NCI-H748 (cell line): ENCODE data around the gene CBLL1.

Source experiments
- DNase-seq: peaks from one replicate; lab custom pipeline; 2025; ENCODE audit not compliant: unreplicated experiment; lab: John Stamatoyannopoulos, UW

CBLL1 gene

GRCh38 chr7:107742678-107743566 lies 1.0 kb upstream of the CBLL1 start:
- peak; percentile 90 for DNase-seq

GRCh38 chr7:107744345-107744750 lies 406 bp downstream of the CBLL1 start:
- DNase-seq: no peak

GRCh38 chr7:107746006-107746405 lies 2.1 kb downstream of the CBLL1 start:
- DNase-seq: no peak

- DNase-seq: no peak
Observed at GRCh38 chr7:107751113-107751512, 7.2 kb downstream of the CBLL1 start.

- DNase-seq: no peak
Observed at GRCh38 chr7:107754642-107755041, 10.7 kb downstream of the CBLL1 start.

GRCh38 chr7:107758667-107759066 lies 14.7 kb downstream of the CBLL1 start:
- DNase-seq: no peak

GRCh38 chr7:107767391-107767790 lies 23.4 kb downstream of the CBLL1 start:
- no peak for DNase-seq

- no peak for DNase-seq
Observed at GRCh38 chr7:107768263-107768662, 24.3 kb downstream of the CBLL1 start.

- no peak for DNase-seq
Observed at GRCh38 chr7:107773027-107773426, 29.1 kb downstream of the CBLL1 start.

GRCh38 chr7:107777702-107778101 lies 33.8 kb downstream of the CBLL1 start:
- DNase-seq: no peak

GRCh38 chr7:107778283-107778682 lies 34.3 kb downstream of the CBLL1 start:
- DNase-seq: no peak

GRCh38 chr7:107779647-107780099 lies 35.7 kb downstream of the CBLL1 start:
- no peak for DNase-seq

GRCh38 chr7:107782374-107782773 lies 38.4 kb downstream of the CBLL1 start:
- DNase-seq: no peak

GRCh38 chr7:107783648-107784047 lies 39.7 kb downstream of the CBLL1 start:
- no peak for DNase-seq

GRCh38 chr7:107785170-107785569 lies 41.2 kb downstream of the CBLL1 start:
- peak; percentile 8 for DNase-seq

- DNase-seq: no peak
Observed at GRCh38 chr7:107785926-107786325, 42.0 kb downstream of the CBLL1 start.

- no peak for DNase-seq
Observed at GRCh38 chr7:107788216-107788615, 44.3 kb downstream of the CBLL1 start.

- DNase-seq: no peak
Observed at GRCh38 chr7:107788662-107789061, 44.7 kb downstream of the CBLL1 start.

- DNase-seq: no peak
Observed at GRCh38 chr7:107789647-107790046, 45.7 kb downstream of the CBLL1 start.

GRCh38 chr7:107792364-107792763 lies 48.4 kb downstream of the CBLL1 start:
- DNase-seq: peak; percentile 15

- no peak for DNase-seq
Observed at GRCh38 chr7:107799647-107800264, 55.8 kb downstream of the CBLL1 start.

- DNase-seq: no peak
Observed at GRCh38 chr7:107803009-107803610, 59.2 kb downstream of the CBLL1 start, which contains the start of gene SLC26A3. TSS of gene SLC26A3 (minus strand) at chr7:107803223. CDS start at chr7:107794509, 8,714 bp downstream.
